ENCODE measurements around the gene PAQR8. TPM values are rescaled to one million over a fixed set of nuclear protein-coding genes. Genes with fewer than 3 reads are reported as not detected.

PAQR8 gene
- total RNA-seq, 4 donors from 2014 or later: 27.1 to 250 (median 159) TPM

DNA sequence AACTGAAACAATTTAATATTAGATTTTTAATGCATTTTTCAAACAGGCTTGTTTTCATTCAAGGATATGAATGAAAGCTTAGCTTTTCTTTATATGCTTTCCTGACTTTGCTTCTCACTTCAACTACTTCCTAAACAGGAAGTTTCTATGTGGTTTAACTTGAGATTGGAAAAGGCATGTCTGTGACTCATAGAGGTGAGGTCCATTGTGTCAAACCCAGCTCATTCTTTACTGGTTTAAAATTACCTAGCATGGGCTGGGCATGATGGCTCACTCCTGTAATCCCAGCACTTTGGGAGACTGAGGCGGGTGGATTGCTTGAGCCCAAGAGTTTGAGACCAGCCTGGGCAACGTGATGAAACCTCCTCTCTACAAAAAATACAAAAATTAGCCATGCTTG is 92.6 kb downstream of the PAQR8 start:
- intact Hi-C loops (cut with DNase I; ENCODE audit: low total_unique reads): no loop called here
- no peak for DNase-seq

DNA sequence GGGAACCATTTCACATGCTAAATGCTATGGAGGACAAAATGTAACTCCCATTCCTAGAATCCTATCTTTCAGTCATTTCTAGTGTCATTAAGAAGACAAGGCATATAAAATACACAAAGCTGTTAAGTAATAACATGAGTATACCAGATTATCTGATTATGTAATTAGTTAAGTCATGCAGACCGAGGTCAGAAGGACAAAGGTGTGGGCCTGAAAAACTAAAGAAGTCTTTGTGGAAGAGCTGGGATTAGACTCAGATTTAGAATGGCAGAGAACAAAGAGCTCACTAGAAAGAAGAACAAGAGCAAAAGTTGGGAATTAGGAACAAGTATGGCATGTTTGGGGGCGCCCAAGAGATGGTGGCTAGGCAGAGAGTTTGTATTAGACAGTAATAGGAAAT is 95.1 kb downstream of the PAQR8 start:
- Histone ChIP-seq H3K27ac (no peak overlapping the region), H3K4me1 (no peaks in the 10 kb centered on the region), H3K27me3 (no peaks in the 10 kb centered on the region), H3K36me3 (no peaks in the 10 kb centered on the region), H3K9me3 (no peaks in the 10 kb centered on the region), H3K4me3 (no peak overlapping the region)
- DNase-seq: no peak
- in situ Hi-C loops (cut with MboI; ENCODE audit: low pct_ligation_motif_present in 1 of 4, low pct_unique_long_range_greater_than_20kb in 1 of 4, low sequenced_read_pairs in 3 of 4): no loop called here
- WGBS, 2 donors (ENCODE audit: low coverage in 1 of 2): 92 to 96% methylated on average over 2 of the region's 2 CpGs
- intact Hi-C loops (cut with DNase I; ENCODE audit: low total_unique reads): no loop called here
- TF ChIP-seq, protein P1, sequence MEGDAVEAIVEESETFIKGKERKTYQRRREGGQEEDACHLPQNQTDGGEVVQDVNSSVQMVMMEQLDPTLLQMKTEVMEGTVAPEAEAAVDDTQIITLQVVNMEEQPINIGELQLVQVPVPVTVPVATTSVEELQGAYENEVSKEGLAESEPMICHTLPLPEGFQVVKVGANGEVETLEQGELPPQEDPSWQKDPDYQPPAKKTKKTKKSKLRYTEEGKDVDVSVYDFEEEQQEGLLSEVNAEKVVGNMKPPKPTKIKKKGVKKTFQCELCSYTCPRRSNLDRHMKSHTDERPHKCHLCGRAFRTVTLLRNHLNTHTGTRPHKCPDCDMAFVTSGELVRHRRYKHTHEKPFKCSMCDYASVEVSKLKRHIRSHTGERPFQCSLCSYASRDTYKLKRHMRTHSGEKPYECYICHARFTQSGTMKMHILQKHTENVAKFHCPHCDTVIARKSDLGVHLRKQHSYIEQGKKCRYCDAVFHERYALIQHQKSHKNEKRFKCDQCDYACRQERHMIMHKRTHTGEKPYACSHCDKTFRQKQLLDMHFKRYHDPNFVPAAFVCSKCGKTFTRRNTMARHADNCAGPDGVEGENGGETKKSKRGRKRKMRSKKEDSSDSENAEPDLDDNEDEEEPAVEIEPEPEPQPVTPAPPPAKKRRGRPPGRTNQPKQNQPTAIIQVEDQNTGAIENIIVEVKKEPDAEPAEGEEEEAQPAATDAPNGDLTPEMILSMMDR (IDR thresholded peaks at IDR 0.05): no peak
- TF ChIP-seq EP300 (IDR thresholded peaks at IDR 0.05; ENCODE audit: low read depth): no peak
- TF ChIP-seq POLR2A (IDR thresholded peaks at IDR 0.05): no peak
- TF ChIP-seq POLR2AphosphoS5 (IDR thresholded peaks at IDR 0.05): no peak

More for the DNA sequence above, 92.6 kb downstream of the PAQR8 start:
- no peaks in the 10 kb centered on the region for H3K36me3 ChIP-seq
- TF ChIP-seq, protein P1 (IDR thresholded peaks at IDR 0.05): no peak
- TF ChIP-seq POLR2AphosphoS5 (IDR thresholded peaks at IDR 0.05) (no peak), POLR2A (IDR thresholded peaks at IDR 0.05) (no peak), EP300 (IDR thresholded peaks at IDR 0.05; ENCODE audit: low read depth) (no peak)
- no peak overlapping the region for H3K27ac ChIP-seq
- H3K27me3 ChIP-seq: no peaks in the 10 kb centered on the region
- H3K4me3 ChIP-seq: no peak overlapping the region
- H3K9me3 ChIP-seq: peaks cover 5 to 10% of the 10 kb centered on the region in 2 donors
- WGBS, 2 donors (ENCODE audit: low coverage in 1 of 2): 97% methylated on average over 2 of the region's 2 CpGs; no CpG with 5 or more reads in 1 of the 2 donors
- no peaks in the 10 kb centered on the region for H3K4me1 ChIP-seq
- in situ Hi-C loops (cut with MboI; ENCODE audit: low pct_ligation_motif_present in 1 of 4, low pct_unique_long_range_greater_than_20kb in 1 of 4, low sequenced_read_pairs in 3 of 4): no loop called here

Other genes starting within 250 kb of the PAQR8 start
- gene IL17A, start 175.8 kb upstream of the PAQR8 start, total RNA-seq: not detected
- gene IL17F, start 117.7 kb upstream of the PAQR8 start, total RNA-seq: not detected
- gene MCM3, start 77.4 kb upstream of the PAQR8 start, total RNA-seq: 10 to 100 TPM; 13.5 to 27.3 (median 24.2) TPM
- 10 to 100 TPM; 17.1 to 28.4 (median 19.5) TPM for gene EFHC1, start 58.2 kb downstream of the PAQR8 start, total RNA-seq
- gene TRAM2, start 214.9 kb downstream of the PAQR8 start, total RNA-seq: 10 to 100 TPM in 2 of 4 donors, 1 to 10 TPM in 2; 8.4 to 15.4 (median 11.7) TPM

Data from transverse colon (tissue), 4 donors.